H1 (cell line): ENCODE measurements around the gene PCDHB8. TPM values are rescaled to one million over a fixed set of nuclear protein-coding genes. Genes with fewer than 3 reads are reported as not detected.
A peak's percentile ranks its signal among the peaks of the same experiment; 100 is the strongest.

Source experiments
- BACH1 ChIP-seq: IDR thresholded peaks from 2 replicates; pipeline ENCODE4 v1.6.1; 2012; ENCODE audit warnings: low read length, improper control_type of control experiment
- CBX8 ChIP-seq: fragments of 300-800, 300-1000 bp; sonication (generic); IDR thresholded peaks from 2 replicates; pipeline ENCODE4 v1.7.1; 2016; ENCODE audit warnings: low read depth, low read length, borderline replicate concordance
- CHD1 ChIP-seq: IDR thresholded peaks from 2 replicates; pipeline ENCODE4 v1.6.1; 2012; ENCODE audit warnings: low read depth, low read length, improper control_type of control experiment
- CREB1 ChIP-seq: IDR thresholded peaks from 2 replicates; pipeline ENCODE4 v1.6.1; 2012; ENCODE audit warnings: inconsistent platforms
- E2F6 ChIP-seq: IDR thresholded peaks from 2 replicates; pipeline ENCODE4 v1.6.1; 2012; ENCODE audit warnings: inconsistent platforms
- GTF2F1 ChIP-seq: IDR thresholded peaks from 2 replicates; pipeline ENCODE4 v1.6.1; 2012; ENCODE audit warnings: low read depth, low read length, improper control_type of control experiment, borderline replicate concordance
- JUN ChIP-seq: IDR thresholded peaks from 2 replicates; pipeline ENCODE4 v1.6.1; 2011; ENCODE audit warnings: low read depth, mild to moderate bottlenecking, improper control_type of control experiment, low read length
- SP1 ChIP-seq: IDR thresholded peaks from 2 replicates; pipeline ENCODE4 v1.6.1; 2011; ENCODE audit warnings: low read depth, low read length
- TAF1 ChIP-seq: IDR thresholded peaks from 2 replicates; pipeline ENCODE4 v1.6.1; 2011; ENCODE audit warnings: mild to moderate bottlenecking, low read depth, low read length
- TBP ChIP-seq: IDR thresholded peaks from 2 replicates; pipeline ENCODE4 v1.6.1; 2011; ENCODE audit warnings: low read depth, low read length, improper control_type of control experiment
- polyA plus RNA-seq, 7 experiments: library from polyadenylated mRNA; depleted of rRNA in 3 of 7; stranded (reverse) in 5 of 7; unstranded in 2 of 7; fragments of >200 nt in 5 of 7; fragments of 200-250 nt in 2 of 7; gene quantifications; 1 replicate in 5 of 7; 2 replicates in 1 of 7; 4 replicates in 1 of 7; pipeline versions ENCODE4 v1.2.1 to v1.2.3, GENCODE V29; 2011 to 2013; ENCODE audit warnings: missing spikeins in 2 of 7, mixed read lengths in 2 of 7
- total RNA-seq: library from RNA; stranded (reverse); fragmentation: NEBNext Ultra II Directional; extraction: Animal tissue kit (Norgen Biotek cat#: 25700); gene quantifications from 2 replicates; pipeline ENCODE4 v1.2.1, GENCODE V29; 2021
- TF ChIP-seq, protein P1 (sequence below): fragments of 300-600 bp; sonication (generic); IDR thresholded peaks from 2 replicates; pipeline ENCODE4 v1.7.1; 2012; ENCODE audit warnings: low read length, moderate library complexity, mild to moderate bottlenecking, inconsistent platforms; ENCODE audit not compliant: insufficient replicate concordance

Gene PCDHB8
- total and polyA plus RNA-seq, 2 of the 8 experiments (the other 6 are each of a cell fraction or from before 2014, with no cell fraction given), result 0.24 to 1.1 TPM

- TF ChIP-seq, protein P1, sequence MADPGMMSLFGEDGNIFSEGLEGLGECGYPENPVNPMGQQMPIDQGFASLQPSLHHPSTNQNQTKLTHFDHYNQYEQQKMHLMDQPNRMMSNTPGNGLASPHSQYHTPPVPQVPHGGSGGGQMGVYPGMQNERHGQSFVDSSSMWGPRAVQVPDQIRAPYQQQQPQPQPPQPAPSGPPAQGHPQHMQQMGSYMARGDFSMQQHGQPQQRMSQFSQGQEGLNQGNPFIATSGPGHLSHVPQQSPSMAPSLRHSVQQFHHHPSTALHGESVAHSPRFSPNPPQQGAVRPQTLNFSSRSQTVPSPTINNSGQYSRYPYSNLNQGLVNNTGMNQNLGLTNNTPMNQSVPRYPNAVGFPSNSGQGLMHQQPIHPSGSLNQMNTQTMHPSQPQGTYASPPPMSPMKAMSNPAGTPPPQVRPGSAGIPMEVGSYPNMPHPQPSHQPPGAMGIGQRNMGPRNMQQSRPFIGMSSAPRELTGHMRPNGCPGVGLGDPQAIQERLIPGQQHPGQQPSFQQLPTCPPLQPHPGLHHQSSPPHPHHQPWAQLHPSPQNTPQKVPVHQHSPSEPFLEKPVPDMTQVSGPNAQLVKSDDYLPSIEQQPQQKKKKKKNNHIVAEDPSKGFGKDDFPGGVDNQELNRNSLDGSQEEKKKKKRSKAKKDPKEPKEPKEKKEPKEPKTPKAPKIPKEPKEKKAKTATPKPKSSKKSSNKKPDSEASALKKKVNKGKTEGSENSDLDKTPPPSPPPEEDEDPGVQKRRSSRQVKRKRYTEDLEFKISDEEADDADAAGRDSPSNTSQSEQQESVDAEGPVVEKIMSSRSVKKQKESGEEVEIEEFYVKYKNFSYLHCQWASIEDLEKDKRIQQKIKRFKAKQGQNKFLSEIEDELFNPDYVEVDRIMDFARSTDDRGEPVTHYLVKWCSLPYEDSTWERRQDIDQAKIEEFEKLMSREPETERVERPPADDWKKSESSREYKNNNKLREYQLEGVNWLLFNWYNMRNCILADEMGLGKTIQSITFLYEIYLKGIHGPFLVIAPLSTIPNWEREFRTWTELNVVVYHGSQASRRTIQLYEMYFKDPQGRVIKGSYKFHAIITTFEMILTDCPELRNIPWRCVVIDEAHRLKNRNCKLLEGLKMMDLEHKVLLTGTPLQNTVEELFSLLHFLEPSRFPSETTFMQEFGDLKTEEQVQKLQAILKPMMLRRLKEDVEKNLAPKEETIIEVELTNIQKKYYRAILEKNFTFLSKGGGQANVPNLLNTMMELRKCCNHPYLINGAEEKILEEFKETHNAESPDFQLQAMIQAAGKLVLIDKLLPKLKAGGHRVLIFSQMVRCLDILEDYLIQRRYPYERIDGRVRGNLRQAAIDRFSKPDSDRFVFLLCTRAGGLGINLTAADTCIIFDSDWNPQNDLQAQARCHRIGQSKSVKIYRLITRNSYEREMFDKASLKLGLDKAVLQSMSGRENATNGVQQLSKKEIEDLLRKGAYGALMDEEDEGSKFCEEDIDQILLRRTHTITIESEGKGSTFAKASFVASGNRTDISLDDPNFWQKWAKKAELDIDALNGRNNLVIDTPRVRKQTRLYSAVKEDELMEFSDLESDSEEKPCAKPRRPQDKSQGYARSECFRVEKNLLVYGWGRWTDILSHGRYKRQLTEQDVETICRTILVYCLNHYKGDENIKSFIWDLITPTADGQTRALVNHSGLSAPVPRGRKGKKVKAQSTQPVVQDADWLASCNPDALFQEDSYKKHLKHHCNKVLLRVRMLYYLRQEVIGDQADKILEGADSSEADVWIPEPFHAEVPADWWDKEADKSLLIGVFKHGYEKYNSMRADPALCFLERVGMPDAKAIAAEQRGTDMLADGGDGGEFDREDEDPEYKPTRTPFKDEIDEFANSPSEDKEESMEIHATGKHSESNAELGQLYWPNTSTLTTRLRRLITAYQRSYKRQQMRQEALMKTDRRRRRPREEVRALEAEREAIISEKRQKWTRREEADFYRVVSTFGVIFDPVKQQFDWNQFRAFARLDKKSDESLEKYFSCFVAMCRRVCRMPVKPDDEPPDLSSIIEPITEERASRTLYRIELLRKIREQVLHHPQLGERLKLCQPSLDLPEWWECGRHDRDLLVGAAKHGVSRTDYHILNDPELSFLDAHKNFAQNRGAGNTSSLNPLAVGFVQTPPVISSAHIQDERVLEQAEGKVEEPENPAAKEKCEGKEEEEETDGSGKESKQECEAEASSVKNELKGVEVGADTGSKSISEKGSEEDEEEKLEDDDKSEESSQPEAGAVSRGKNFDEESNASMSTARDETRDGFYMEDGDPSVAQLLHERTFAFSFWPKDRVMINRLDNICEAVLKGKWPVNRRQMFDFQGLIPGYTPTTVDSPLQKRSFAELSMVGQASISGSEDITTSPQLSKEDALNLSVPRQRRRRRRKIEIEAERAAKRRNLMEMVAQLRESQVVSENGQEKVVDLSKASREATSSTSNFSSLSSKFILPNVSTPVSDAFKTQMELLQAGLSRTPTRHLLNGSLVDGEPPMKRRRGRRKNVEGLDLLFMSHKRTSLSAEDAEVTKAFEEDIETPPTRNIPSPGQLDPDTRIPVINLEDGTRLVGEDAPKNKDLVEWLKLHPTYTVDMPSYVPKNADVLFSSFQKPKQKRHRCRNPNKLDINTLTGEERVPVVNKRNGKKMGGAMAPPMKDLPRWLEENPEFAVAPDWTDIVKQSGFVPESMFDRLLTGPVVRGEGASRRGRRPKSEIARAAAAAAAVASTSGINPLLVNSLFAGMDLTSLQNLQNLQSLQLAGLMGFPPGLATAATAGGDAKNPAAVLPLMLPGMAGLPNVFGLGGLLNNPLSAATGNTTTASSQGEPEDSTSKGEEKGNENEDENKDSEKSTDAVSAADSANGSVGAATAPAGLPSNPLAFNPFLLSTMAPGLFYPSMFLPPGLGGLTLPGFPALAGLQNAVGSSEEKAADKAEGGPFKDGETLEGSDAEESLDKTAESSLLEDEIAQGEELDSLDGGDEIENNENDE, result no peak
- no peak for TF ChIP-seq SP1
- no peak for TF ChIP-seq TBP
- TF ChIP-seq CBX8, result no peak
- 0 out of 2 replicates have a peak, but pooled peaks have one; percentile 33 for TF ChIP-seq BACH1
- TF ChIP-seq GTF2F1, result no peak
- TF ChIP-seq JUN, result no peak
- TF ChIP-seq CREB1, result 0 out of 2 replicates have a peak, but pooled peaks have one; percentile 7
- peak; percentile 45; the same call in 1 of the 2 replicates for TF ChIP-seq TAF1
- TF ChIP-seq CHD1, result no peak
- TF ChIP-seq E2F6, result no peak
Observed at GRCh38 chr5:141135030-141135717, 42.4 kb upstream of the PCDHB8 start, which contains the start of gene PCDHB5 (continued).
